HTERT RPE-1 (cell line): ENCODE data around the gene SLC25A30.

Experiments used
- in situ Hi-C: fragments of 300-500 bp; cut with MboI; formaldehyde crosslinking; loops from 4 replicates; pipeline ENCODE4 v1.14.3; 2020; ENCODE audit warnings: low sequenced_read_pairs

Gene SLC25A30

DNA sequence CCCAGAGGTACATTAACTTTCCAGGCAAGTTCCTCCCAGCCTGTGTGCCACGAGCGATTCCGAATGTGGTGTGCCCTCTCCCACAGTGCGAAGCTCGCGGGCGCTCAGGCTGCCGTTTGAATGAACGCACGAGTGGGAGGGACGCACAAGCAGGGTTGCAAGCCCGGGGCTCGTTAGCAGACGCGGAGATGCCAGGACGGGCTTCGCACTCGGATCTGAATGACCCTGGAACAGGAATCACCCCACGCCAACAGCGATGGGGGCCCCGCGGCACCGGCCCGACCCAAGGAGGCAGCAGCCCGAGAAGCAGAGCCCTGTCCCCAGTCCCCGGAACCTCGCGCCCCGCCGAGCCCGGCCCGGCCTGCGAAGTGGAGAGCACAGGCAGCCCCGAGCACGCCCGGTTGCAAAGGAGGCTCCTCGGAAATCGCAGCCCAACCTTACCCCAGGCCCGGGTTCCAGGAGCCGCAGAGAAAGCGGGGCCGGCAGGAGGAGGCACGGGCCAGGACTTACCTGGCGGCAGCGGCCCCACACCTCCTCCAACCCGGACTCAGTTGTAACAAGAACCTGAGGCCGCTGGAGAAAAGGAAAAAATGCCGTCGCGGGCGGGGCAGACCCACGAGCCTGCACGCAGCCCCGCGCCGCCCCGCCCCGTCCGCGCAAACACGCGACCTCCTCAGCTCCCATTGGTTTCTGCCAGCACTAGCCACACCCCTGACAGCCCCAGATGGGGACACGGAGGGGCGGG lies at the start of gene SLC25A30:
SLC25A30 (minus strand) TSS at position 584 of the 745 bp plus-strand sequence. CDS start 6,948 bp downstream, outside the sequence.
- in situ Hi-C loops = no loop called here

DNA sequence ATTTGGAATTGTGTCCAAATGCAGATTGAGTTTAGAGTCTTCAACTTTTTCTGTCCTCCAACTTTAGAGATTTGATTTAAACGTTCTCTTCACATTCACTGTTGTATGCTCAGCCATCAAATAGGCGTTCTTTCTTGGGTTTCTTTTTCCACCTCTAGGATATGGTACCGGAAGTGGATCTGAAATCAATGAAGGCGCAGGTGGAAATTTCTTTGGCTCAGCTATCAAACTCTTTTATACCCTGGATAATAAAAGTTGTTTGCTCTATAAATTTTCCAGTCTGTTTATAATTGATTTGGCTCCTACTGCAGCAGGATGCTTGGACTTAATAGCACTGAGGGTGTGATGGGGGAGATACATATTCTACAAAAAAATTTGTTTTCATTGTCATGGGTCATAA lies 48.2 kb upstream of the SLC25A30 start:
- in situ Hi-C loops = no loop called here

- in situ Hi-C loops = no loop called here
Measured at GRCh38 chr13:45464687-45465453, 46.7 kb upstream of the SLC25A30 start, which contains the start of gene COG3. COG3 (plus strand) TSS chr13:45464939; CDS start chr13:45465037, 98 bp downstream.

GRCh38 chr13:45464141-45464686 lies 46.0 kb upstream of the SLC25A30 start:
- in situ Hi-C loops = no loop called here

DNA sequence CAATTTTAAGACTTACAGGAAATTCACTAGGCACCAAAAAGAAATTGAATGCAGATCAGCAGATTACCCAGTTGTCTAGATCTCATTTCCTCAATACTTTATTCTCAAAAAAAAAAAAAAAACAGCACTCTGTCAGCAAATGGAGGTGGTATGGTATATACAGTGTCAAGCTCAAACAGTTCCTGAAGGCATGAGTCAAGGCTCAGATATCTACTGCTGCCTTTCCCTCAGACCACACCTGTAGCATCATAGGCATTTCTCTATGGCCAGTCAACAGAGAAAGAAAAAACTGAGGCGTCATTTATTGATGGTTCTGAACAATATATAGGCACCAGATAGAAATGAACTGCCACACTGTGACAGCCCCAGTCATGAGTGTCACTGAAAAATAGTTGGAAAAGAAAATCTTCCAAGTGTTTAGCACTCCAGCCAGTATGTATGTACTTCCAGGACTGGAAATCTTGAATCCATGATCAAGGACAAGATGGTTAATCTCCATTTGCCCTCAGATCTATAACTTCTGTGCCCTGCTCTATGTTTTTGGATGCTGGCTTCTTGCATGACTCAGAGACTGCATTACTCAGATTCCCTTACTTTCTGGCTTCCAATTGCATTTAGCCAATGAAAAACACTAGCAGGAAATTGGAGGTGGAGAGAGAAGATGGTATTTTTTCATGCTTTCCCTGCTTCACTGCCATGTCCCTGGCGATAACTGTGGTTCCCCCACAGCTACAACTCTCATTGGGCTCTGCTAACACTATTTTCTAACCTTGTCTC lies 38.2 kb upstream of the SLC25A30 start:
- in situ Hi-C loops = no loop called here

GRCh38 chr13:45454204-45454603 lies 36.0 kb upstream of the SLC25A30 start:
- in situ Hi-C loops = no loop called here

DNA sequence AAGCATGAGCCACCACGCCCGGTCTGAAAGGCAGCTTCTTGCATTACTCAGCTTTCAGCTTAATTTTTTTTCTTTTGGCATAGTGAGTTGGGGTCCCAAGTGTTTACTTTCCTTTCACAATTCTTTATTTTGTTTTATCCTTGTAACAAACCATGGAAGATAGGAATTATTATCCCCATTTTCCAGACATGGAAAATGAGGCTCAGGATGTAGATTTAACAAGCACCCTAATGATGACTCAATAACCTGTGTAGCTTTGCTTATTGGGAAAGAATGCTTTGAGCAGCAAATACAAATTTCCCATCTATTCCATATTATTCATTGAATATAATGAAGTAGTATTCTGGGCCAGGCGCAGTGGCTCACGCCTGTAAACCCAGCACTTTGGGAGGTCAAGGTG lies 33.1 kb upstream of the SLC25A30 start:
- in situ Hi-C loops = no loop called here

DNA sequence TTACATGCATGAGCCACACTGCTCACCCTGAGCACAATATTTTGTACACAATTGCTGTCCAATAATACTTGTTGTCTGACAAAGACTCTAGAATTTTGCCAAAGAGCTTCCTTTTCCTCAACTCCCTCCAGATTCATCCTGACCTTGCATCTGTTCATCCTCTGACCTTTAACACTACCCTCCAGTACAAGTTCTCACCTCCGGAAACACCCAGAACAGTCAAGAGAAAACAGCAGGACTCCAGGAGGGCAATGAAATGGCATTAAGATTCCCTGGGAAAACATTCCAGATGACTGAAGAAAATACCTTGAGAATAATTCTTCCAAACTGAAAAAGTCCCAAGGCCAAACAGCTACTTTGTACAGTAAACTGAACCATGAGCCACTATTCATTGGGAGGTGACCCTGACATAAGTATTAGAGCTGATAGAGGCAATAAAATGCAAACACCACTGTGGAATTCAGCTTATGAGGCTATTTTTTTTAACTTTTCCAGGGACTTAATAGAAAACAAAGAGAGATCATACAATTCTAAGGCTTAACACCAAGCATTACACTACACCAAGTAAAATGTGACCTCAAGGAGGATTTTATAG lies 30.9 kb upstream of the SLC25A30 start:
- in situ Hi-C loops = no loop called here

DNA sequence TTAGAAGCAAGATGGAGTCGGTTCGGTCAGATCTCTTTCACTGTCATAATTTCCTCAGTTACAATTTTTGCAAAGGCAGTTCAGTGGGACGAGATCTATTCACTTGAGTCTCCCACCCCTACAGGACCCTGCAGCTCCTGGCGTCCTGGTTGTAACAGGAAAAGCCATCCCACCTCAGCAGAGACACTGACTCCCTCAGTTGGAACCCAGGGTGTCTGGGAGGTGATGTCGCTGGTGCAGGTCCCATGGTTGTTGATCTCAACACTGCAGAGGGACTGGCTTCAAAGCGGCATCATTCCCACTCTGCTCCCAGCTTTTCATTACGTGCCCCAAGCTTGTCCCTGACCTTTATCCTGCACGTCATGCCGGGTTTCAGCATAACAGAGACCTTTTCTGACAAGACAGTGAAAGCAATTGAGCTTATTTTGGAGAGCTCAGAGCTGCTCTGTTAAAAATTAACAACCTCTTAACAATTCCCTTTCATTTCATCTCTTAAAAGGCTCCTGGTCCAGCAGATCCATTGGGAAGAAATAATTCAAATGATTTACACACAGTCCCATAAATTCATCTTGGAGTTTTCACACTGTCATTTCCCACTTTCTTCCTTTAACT lies 29.0 kb upstream of the SLC25A30 start:
- in situ Hi-C loops = no loop called here

GRCh38 chr13:45446181-45446580 lies 28.0 kb upstream of the SLC25A30 start:
- in situ Hi-C loops = no loop called here

- in situ Hi-C loops = no loop called here
Measured at GRCh38 chr13:45445053-45445452, 26.9 kb upstream of the SLC25A30 start.

DNA sequence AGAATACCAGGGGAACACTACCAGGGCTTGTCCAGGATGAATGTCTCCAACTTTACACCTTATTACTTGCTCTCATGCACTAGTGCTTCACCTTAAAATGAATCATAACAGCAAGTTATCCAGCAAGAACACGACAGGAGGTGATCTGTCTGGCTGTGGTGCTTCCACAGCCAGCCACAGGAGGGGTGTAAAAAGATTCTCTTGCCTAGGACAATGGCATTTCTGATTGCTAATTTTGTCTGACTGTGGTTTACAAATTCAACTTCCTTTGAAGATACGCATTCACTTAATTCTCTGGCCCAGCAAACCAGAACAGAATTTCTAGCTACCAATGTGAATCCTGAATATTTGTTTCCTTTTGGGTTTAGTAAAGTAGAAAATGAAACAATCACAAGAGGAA lies 23.5 kb upstream of the SLC25A30 start:
- in situ Hi-C loops = no loop called here

GRCh38 chr13:45439781-45440462 lies 21.7 kb upstream of the SLC25A30 start:
- in situ Hi-C loops = no loop called here

GRCh38 chr13:45439008-45439407 lies 20.8 kb upstream of the SLC25A30 start:
- in situ Hi-C loops = no loop called here

GRCh38 chr13:45437947-45438346 lies 19.8 kb upstream of the SLC25A30 start:
- in situ Hi-C loops = no loop called here

- in situ Hi-C loops = no loop called here
Measured at GRCh38 chr13:45436953-45437352, 18.8 kb upstream of the SLC25A30 start.

GRCh38 chr13:45436332-45436731 lies 18.2 kb upstream of the SLC25A30 start:
- in situ Hi-C loops = no loop called here

- in situ Hi-C loops = no loop called here
Measured at GRCh38 chr13:45434556-45435371, 16.6 kb upstream of the SLC25A30 start.

- in situ Hi-C loops = no loop called here
Measured at GRCh38 chr13:45433381-45433790, 15.2 kb upstream of the SLC25A30 start.
